Measurements from ENCODE around the gene SSTR3. TPM values are rescaled to one million over a fixed set of nuclear protein-coding genes. Genes with fewer than 3 reads are reported as not detected.

SSTR3 gene
- polyA plus RNA-seq, 1 donor from 2014 or later: not detected

- no peak overlapping the region for H3K4me3 ChIP-seq (ENCODE audit: low read length)
- H3K4me2 ChIP-seq (ENCODE audit: low read length): no peak overlapping the region
- H4K20me1 ChIP-seq (ENCODE audit: insufficient read depth): no peaks in the 10 kb centered on the region
- no peaks in the 10 kb centered on the region for H3K9me3 ChIP-seq (ENCODE audit: low read length)
- H3K79me2 ChIP-seq (replicated peaks; ENCODE audit: insufficient read depth, low read length): no peaks in the 10 kb centered on the region
- H3K36me3 ChIP-seq (ENCODE audit: insufficient read depth, low read length): no peaks in the 10 kb centered on the region
- H3F3A ChIP-seq (ENCODE audit: insufficient read depth, low read length, poor library complexity, severe bottlenecking): no peaks in the 10 kb centered on the region
- no peak for TF ChIP-seq RAD21 (conservative IDR thresholded peaks at IDR 0.05)
- no peak for TF ChIP-seq SMC3 (conservative IDR thresholded peaks at IDR 0.05; ENCODE audit: poor library complexity)
- H3K27me3 ChIP-seq (ENCODE audit: insufficient read depth, low read depth, low read length): no peaks in the 10 kb centered on the region
- H3K9me2 ChIP-seq (ENCODE audit: insufficient read depth, low read length): no peaks in the 10 kb centered on the region
- no peak overlapping the region for H3K9ac ChIP-seq (ENCODE audit: low read length)
- no peak overlapping the region for H3K27ac ChIP-seq (ENCODE audit: low read length)
- H2AFZ ChIP-seq (ENCODE audit: low read depth, low read length): no peak overlapping the region
Observed at GRCh38 chr22:37209140-37209845, 3.0 kb downstream of the SSTR3 start.

- H3K27ac ChIP-seq (ENCODE audit: low read length): no peak overlapping the region
- no peak overlapping the region for H2AFZ ChIP-seq (ENCODE audit: low read depth, low read length)
- no peaks in the 10 kb centered on the region for H3K9me3 ChIP-seq (ENCODE audit: low read length)
- H3K79me2 ChIP-seq (replicated peaks; ENCODE audit: insufficient read depth, low read length): no peaks in the 10 kb centered on the region
- no peaks in the 10 kb centered on the region for H3F3A ChIP-seq (ENCODE audit: insufficient read depth, low read length, poor library complexity, severe bottlenecking)
- H3K27me3 ChIP-seq (ENCODE audit: insufficient read depth, low read depth, low read length): no peaks in the 10 kb centered on the region
- no peaks in the 10 kb centered on the region for H3K36me3 ChIP-seq (ENCODE audit: insufficient read depth, low read length)
- H3K9ac ChIP-seq (ENCODE audit: low read length): no peak overlapping the region
- H3K4me2 ChIP-seq (ENCODE audit: low read length): no peak overlapping the region
- no peaks in the 10 kb centered on the region for H4K20me1 ChIP-seq (ENCODE audit: insufficient read depth)
- no peaks in the 10 kb centered on the region for H3K9me2 ChIP-seq (ENCODE audit: insufficient read depth, low read length)
- TF ChIP-seq REST (IDR thresholded peaks at IDR 0.05; ENCODE audit: borderline replicate concordance) (no peak), POLR2AphosphoS5 (IDR thresholded peaks at IDR 0.05) (no peak), TAF1 (IDR thresholded peaks at IDR 0.05; ENCODE audit: low read depth) (no peak), EP300 (conservative IDR thresholded peaks at IDR 0.05; ENCODE audit: poor library complexity, severe bottlenecking) (no peak), RAD21 (conservative IDR thresholded peaks at IDR 0.05) (no peak), CTCF (IDR thresholded peaks at IDR 0.05; ENCODE audit: poor library complexity, severe bottlenecking) (no peak), MXI1 (conservative IDR thresholded peaks at IDR 0.05; ENCODE audit: poor library complexity, severe bottlenecking) (no peak), SMC3 (conservative IDR thresholded peaks at IDR 0.05; ENCODE audit: poor library complexity) (no peak)
- no peak overlapping the region for H3K4me3 ChIP-seq (ENCODE audit: low read length)
Observed at GRCh38 chr22:37208401-37209139, 3.7 kb downstream of the SSTR3 start.

Measured in neural cell (in vitro differentiated cells).